Measurements from ENCODE around the gene AKAP13. TPM values are rescaled to one million over a fixed set of nuclear protein-coding genes. Genes with fewer than 3 reads are reported as not detected.

Gene AKAP13, protein sequence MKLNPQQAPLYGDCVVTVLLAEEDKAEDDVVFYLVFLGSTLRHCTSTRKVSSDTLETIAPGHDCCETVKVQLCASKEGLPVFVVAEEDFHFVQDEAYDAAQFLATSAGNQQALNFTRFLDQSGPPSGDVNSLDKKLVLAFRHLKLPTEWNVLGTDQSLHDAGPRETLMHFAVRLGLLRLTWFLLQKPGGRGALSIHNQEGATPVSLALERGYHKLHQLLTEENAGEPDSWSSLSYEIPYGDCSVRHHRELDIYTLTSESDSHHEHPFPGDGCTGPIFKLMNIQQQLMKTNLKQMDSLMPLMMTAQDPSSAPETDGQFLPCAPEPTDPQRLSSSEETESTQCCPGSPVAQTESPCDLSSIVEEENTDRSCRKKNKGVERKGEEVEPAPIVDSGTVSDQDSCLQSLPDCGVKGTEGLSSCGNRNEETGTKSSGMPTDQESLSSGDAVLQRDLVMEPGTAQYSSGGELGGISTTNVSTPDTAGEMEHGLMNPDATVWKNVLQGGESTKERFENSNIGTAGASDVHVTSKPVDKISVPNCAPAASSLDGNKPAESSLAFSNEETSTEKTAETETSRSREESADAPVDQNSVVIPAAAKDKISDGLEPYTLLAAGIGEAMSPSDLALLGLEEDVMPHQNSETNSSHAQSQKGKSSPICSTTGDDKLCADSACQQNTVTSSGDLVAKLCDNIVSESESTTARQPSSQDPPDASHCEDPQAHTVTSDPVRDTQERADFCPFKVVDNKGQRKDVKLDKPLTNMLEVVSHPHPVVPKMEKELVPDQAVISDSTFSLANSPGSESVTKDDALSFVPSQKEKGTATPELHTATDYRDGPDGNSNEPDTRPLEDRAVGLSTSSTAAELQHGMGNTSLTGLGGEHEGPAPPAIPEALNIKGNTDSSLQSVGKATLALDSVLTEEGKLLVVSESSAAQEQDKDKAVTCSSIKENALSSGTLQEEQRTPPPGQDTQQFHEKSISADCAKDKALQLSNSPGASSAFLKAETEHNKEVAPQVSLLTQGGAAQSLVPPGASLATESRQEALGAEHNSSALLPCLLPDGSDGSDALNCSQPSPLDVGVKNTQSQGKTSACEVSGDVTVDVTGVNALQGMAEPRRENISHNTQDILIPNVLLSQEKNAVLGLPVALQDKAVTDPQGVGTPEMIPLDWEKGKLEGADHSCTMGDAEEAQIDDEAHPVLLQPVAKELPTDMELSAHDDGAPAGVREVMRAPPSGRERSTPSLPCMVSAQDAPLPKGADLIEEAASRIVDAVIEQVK (N-terminal part only)
- total RNA-seq: 96.4 and 101 TPM in 2 replicates

DNA sequence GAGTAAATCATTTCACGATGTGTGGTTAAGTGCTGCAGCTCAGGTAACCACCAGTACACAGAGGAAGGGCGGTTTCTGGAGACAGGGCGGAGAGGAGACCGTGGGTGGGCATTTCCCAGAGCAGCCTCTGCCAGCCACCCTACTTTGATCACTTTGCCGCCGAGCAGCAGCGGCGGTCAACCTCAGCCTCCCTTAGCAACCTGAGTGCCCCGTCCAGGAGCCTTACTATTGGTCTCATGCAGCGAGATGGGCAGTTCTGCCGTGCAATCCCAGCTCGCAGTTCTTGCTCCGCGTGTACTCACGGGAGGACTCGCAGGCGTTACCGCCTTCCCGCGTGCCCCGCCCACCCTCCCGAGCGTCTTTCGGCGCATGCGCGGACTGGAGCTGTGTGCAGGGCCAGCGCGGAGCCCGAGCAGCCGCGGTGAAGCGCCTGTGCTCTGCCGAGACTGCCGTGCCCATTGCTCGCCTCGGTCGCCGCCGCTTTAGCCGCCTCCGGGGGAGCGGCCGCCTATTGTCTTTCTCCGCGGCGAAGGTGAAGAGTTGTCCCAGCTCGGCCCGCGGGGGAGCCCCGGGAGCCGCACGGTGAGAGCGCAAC is at the start of gene AKAP13:
AKAP13 (plus strand) TSS at position 387 of the 595 bp plus-strand sequence. CDS start 105,118 bp downstream, outside the sequence.

DNA sequence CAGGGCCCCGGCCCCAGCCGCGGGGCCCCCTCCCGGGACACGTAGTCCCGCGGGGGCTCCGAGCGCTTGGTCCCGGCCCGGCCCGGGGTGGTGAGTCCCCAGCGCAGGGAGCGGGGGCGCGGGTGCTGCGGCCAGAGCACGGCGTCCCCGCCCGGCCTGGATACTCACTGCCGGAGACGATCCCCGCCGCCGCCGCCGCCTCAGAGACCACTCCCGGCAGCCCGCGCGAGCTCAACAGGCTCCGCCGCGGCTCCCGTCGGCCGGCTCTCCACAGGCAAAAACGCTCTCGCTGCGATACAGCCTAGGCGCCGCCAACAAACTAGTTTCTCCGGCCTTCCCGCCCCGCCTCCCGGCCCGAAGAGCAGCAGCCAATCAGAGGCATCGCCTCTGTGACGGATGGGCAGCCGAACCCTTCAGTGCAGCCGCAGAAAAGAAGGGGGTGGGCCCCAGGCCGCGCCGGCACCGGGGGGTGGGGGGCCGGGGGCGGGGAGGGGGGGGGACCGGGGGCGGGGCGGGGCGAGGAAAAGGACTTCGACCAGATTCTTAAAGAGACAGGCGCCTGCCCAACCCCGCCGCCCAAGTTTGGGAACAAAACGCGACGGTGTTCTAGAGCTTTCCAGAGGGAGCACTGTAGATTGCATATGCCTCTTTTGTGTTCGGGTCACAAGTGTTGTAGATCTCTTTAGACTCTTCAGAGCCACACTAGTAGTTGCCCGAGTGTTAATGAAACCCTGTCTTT is 414.4 kb downstream of the AKAP13 start, which contains the start of gene KLHL25:
KLHL25 (minus strand) TSS at position 328 of the 739 bp plus-strand sequence. CDS start 25,115 bp downstream, outside the sequence.

Small RNAs within 50 kb of the gene (small RNA-seq; reads per million reads assigned to genes)
- gene AC021739.1: not detected
- not detected for gene MIR1276
- not detected for gene RNU6-1280P
- gene RNU7-79P: not detected

Measured in articular chondrocyte of knee joint (primary cell).